Measurements from ENCODE around the gene NCOA7. TPM values are rescaled to one million over a fixed set of nuclear protein-coding genes. Genes with fewer than 3 reads are reported as not detected.

The NCOA7 gene
- total RNA-seq, 1 experiment from 2014 or later: 13.8 TPM

- POLR2A ChIA-PET: no interaction called here
- intact Hi-C loops (cut with micrococcal nuclease): loop anchor here (2.0 to 10.0 kb wide), 4 partner anchors 445 to 1365 kb away; partner anchors contain the start of gene TPD52L1
- Histone ChIP-seq H3K27me3 (ENCODE audit: insufficient read depth, low read length) (peaks cover 49% of the 10 kb centered on the region), H3K4me2 (ENCODE audit: low read length) (no peak overlapping the region), H3K27ac (ENCODE audit: low read depth, low read length) (no peak overlapping the region), H2AFZ (ENCODE audit: low read depth, low read length, poor library complexity, severe bottlenecking) (no peak overlapping the region), H3K36me3 (ENCODE audit: control insufficient read depth in 1 of 2, insufficient read depth in 2 of 2, low read length in 2 of 2) (no peaks in the 10 kb centered on the region), H3K79me2 (ENCODE audit: insufficient read depth, low read length) (no peaks in the 10 kb centered on the region), H3K4me3 (replicated peaks in 1 of 2; ENCODE audit: low read depth in 1 of 2, low read length in 2 of 2) (no peak overlapping the region), H3K9me3 (ENCODE audit: control insufficient read depth in 1 of 2, insufficient read depth in 1 of 2, low read depth in 1 of 2, low read length in 2 of 2) (no peaks in the 10 kb centered on the region), H3K9ac (ENCODE audit: low read length) (no peak overlapping the region), H3K9me2 (ENCODE audit: insufficient read depth) (no peaks in the 10 kb centered on the region), H3K4me1 (ENCODE audit: control insufficient read depth in 1 of 2, insufficient read depth in 2 of 2, low read length in 2 of 2) (peaks cover 0 to 6% of the 10 kb centered on the region in 2 experiments; a peak in 1 of 4 replicates), H4K20me1 (ENCODE audit: insufficient read depth) (no peaks in the 10 kb centered on the region)
- RAD21 ChIA-PET (ENCODE audit: low non-redundant PET in 1 of 2, low total read pairs in 2 of 2, uncharacterized antibody in 2 of 2, unreplicated experiment in 2 of 2): no interaction called here
- no peak for DNase-seq (ENCODE audit: low read depth, low spot score)
- BruUV-seq (replicated peaks): no TSS peak
- CTCF ChIA-PET: interaction anchor here (1.3 to 4.8 kb wide), 2 partner anchors 429 to 448 kb away, joined by 3 to 49 read pairs; no protein-coding TSS in a partner anchor
- no peak for ATAC-seq
- TF ChIP-seq EZH2phosphoT487 (IDR thresholded peaks at IDR 0.05; ENCODE audit: borderline replicate concordance) (no peak), CEBPB (IDR thresholded peaks at IDR 0.05; ENCODE audit: low read depth) (no peak), ELF1 (IDR thresholded peaks at IDR 0.05; ENCODE audit: borderline replicate concordance, low read depth) (no peak), YY1 (IDR thresholded peaks at IDR 0.05; ENCODE audit: extremely low read depth, insufficient replicate concordance, low read depth, low read length) (no peak), CTCF (IDR thresholded peaks at IDR 0.05 in 2 of 3, conservative IDR thresholded peaks at IDR 0.05 in 1 of 3; ENCODE audit: borderline replicate concordance in 1 of 3, insufficient read depth in 1 of 3, low read depth in 2 of 3, low read length in 2 of 3) (no peak), JUND (IDR thresholded peaks at IDR 0.05) (no peak), POLR2AphosphoS5 (IDR thresholded peaks at IDR 0.05; ENCODE audit: low read depth, low read length) (no peak), ZBTB33 (IDR thresholded peaks at IDR 0.05; ENCODE audit: extremely low read depth, insufficient replicate concordance, low read length) (no peak), EGR1 (IDR thresholded peaks at IDR 0.05; ENCODE audit: low read depth) (no peak), ATF3 (IDR thresholded peaks at IDR 0.05) (no peak)
Measured at GRCh38 chr6:125759959-125760457, 30.8 kb upstream of the NCOA7 start.
